AG04450 (cell line): ENCODE data around the gene ULK4. TPM values are rescaled to one million over a fixed set of nuclear protein-coding genes. Genes with fewer than 3 reads are reported as not detected.

Experiments used
- CTCF ChIA-PET: fragments of 300-600, 350-600 bp; formaldehyde crosslinking; extraction: SDS; loops from one replicate; lab custom pipeline; 2022; ENCODE audit warnings: antibody characterized with exemption, inconsistent platforms; lab: Charles Lee
- POLR2A ChIA-PET: fragments of 350-600 bp; formaldehyde crosslinking; extraction: SDS; loops from one replicate; lab custom pipeline; 2021; ENCODE audit warnings: antibody characterized with exemption, inconsistent platforms; lab: Yijun Ruan, JAX
- DNase-seq: peaks from one replicate; pipeline ENCODE4 v3.0.0-alpha.2; 2011; ENCODE audit warnings: low read depth, low spot score
- H3K27ac ChIP-seq: one replicate; pipeline ENCODE4 v1.5.1; 2012; ENCODE audit warnings: low read depth, low read length, control low read depth
- H3K27me3 ChIP-seq: one replicate; pipeline ENCODE4 v1.6.0; 2012; ENCODE audit warnings: low read length; ENCODE audit not compliant: control insufficient read depth, insufficient read depth
- H3K4me3 ChIP-seq: 2 replicates; pipeline ENCODE4 v1.5.1; 2011; ENCODE audit warnings: mild to moderate bottlenecking, low read depth, low read length, control low read depth
- H3K9me3 ChIP-seq: 2 replicates; pipeline ENCODE4 v1.5.1; 2012; ENCODE audit warnings: low read length; ENCODE audit not compliant: control insufficient read depth, insufficient read depth
- CTCF ChIP-seq: IDR thresholded peaks from 2 replicates; pipeline ENCODE4 v1.5.1; 2011; ENCODE audit warnings: low read depth, low read length, control low read depth, inconsistent platforms
- polyA plus RNA-seq: library from polyadenylated mRNA; depleted of rRNA; stranded (reverse); fragments of >200 nt; gene quantifications from 2 replicates; pipeline ENCODE4 v1.2.3, GENCODE V29; 2011

ULK4 gene
- polyA plus RNA-seq, 1 experiment = 3.7 TPM

GRCh38 chr3:41348401-41348800, 613.5 kb downstream of the ULK4 start:
- Histone ChIP-seq H3K27ac (no peak overlapping the region), H3K4me3 (no peak overlapping the region), H3K9me3 (no peaks in the 10 kb centered on the region), H3K27me3 (peaks cover 6% of the 10 kb centered on the region)
- ChIA-PET POLR2A (no interaction called here), CTCF (interaction anchor here (0.6 kb wide), 1 partner anchor 1156 kb away, joined by 4 read pairs; no protein-coding TSS in a partner anchor)
- DNase-seq = no peak
- no peak for TF ChIP-seq CTCF

GRCh38 chr3:41346698-41347270, 615.1 kb downstream of the ULK4 start:
- no peak for DNase-seq
- no peak for TF ChIP-seq CTCF
- POLR2A ChIA-PET = interaction anchor here (0.8 kb wide), 1 partner anchor 148 kb away, joined by 4 read pairs; the partner anchor contains the start of gene CTNNB1
- no peaks in the 10 kb centered on the region for H3K9me3 ChIP-seq
- no peak overlapping the region for H3K4me3 ChIP-seq
- H3K27me3 ChIP-seq = peaks cover 6% of the 10 kb centered on the region
- CTCF ChIA-PET = no interaction called here
- no peak overlapping the region for H3K27ac ChIP-seq

- no peaks in the 10 kb centered on the region for H3K27me3 ChIP-seq
- ChIA-PET CTCF (no interaction called here), POLR2A (no interaction called here)
- no peak for TF ChIP-seq CTCF
- no peak overlapping the region for H3K4me3 ChIP-seq
- H3K27ac ChIP-seq = no peak overlapping the region
- DNase-seq = no peak
- no peaks in the 10 kb centered on the region for H3K9me3 ChIP-seq
Measured at GRCh38 chr3:41345788-41346187, 616.1 kb downstream of the ULK4 start.

- POLR2A ChIA-PET = no interaction called here
- TF ChIP-seq CTCF = no peak
- DNase-seq = no peak
- Histone ChIP-seq H3K27ac (no peak overlapping the region), H3K4me3 (no peak overlapping the region), H3K9me3 (no peaks in the 10 kb centered on the region), H3K27me3 (no peaks in the 10 kb centered on the region)
- CTCF ChIA-PET = interaction anchor here (0.8 kb wide), 1 partner anchor 11 kb away, joined by 3 read pairs; no protein-coding TSS in a partner anchor
Measured at GRCh38 chr3:41339758-41340157, 622.1 kb downstream of the ULK4 start.

GRCh38 chr3:41338276-41338675, 623.6 kb downstream of the ULK4 start:
- Histone ChIP-seq H3K4me3 (no peak overlapping the region), H3K9me3 (no peaks in the 10 kb centered on the region), H3K27me3 (no peaks in the 10 kb centered on the region), H3K27ac (no peak overlapping the region)
- CTCF ChIA-PET = no interaction called here
- DNase-seq = no peak
- no peak for TF ChIP-seq CTCF
- POLR2A ChIA-PET = no interaction called here
